GM18511 (cell line): ENCODE measurements around the gene DDX17.

ENCODE experiments used
- ATAC-seq: cut with Tn5 transposase; IDR thresholded peaks from one replicate; pipeline ENCODE4 v1.9.1; 2021; ENCODE audit warnings: mild to moderate bottlenecking, moderate library complexity; ENCODE audit not compliant: unreplicated experiment

Gene DDX17

GRCh38 chr22:38467904-38468442 is 38.1 kb downstream of the DDX17 start, which contains the start of gene KDELR3:
Gene KDELR3 (plus strand): TSS chr22:38468096. CDS start chr22:38468234, 138 bp downstream.
- no peak for ATAC-seq

GRCh38 chr22:38467438-38467903 is 38.6 kb downstream of the DDX17 start:
- ATAC-seq: no peak

- ATAC-seq: no peak
Observed at GRCh38 chr22:38465673-38466490, 40.2 kb downstream of the DDX17 start.

GRCh38 chr22:38464992-38465672 is 41.0 kb downstream of the DDX17 start:
- no peak for ATAC-seq

- ATAC-seq: no peak
Observed at GRCh38 chr22:38462960-38463784, 42.9 kb downstream of the DDX17 start.

GRCh38 chr22:38461414-38462081 is 44.6 kb downstream of the DDX17 start:
- no peak for ATAC-seq

- ATAC-seq: no peak
Observed at GRCh38 chr22:38461057-38461413, 45.1 kb downstream of the DDX17 start.

- no peak for ATAC-seq
Observed at GRCh38 chr22:38460426-38460840, 45.7 kb downstream of the DDX17 start.

- no peak for ATAC-seq
Observed at GRCh38 chr22:38456841-38457699, 49.0 kb downstream of the DDX17 start.

GRCh38 chr22:38456272-38456835 is 49.8 kb downstream of the DDX17 start:
- no peak for ATAC-seq

- ATAC-seq: no peak
Observed at GRCh38 chr22:38455530-38456271, 50.4 kb downstream of the DDX17 start.

GRCh38 chr22:38455076-38455529 is 51.0 kb downstream of the DDX17 start, which contains the start of gene KCNJ4:
Gene KCNJ4 (minus strand): TSS chr22:38455199. CDS start chr22:38428132, 27,067 bp downstream.
- ATAC-seq: no peak

GRCh38 chr22:38454353-38455075 is 51.6 kb downstream of the DDX17 start:
- ATAC-seq: no peak

GRCh38 chr22:38453996-38454352 is 52.1 kb downstream of the DDX17 start:
- ATAC-seq: no peak

GRCh38 chr22:38453066-38453672 is 52.9 kb downstream of the DDX17 start:
- ATAC-seq: no peak

- no peak for ATAC-seq
Observed at GRCh38 chr22:38452373-38453065, 53.6 kb downstream of the DDX17 start.

GRCh38 chr22:38451864-38452263 is 54.2 kb downstream of the DDX17 start:
- ATAC-seq: no peak
